Amniotic epithelial cell (primary cell): ENCODE measurements around the gene DDX21.
"Not testable (repeated sequence)": the region's sequence is repeated elsewhere in the genome, so short reads cannot be mapped to it uniquely, and the experiment has no call there.

ENCODE experiments used
- DNase-seq: peaks from one replicate; pipeline ENCODE4 v3.0.0-alpha.2; 2010; ENCODE audit warnings: low read depth

Gene DDX21

DNA sequence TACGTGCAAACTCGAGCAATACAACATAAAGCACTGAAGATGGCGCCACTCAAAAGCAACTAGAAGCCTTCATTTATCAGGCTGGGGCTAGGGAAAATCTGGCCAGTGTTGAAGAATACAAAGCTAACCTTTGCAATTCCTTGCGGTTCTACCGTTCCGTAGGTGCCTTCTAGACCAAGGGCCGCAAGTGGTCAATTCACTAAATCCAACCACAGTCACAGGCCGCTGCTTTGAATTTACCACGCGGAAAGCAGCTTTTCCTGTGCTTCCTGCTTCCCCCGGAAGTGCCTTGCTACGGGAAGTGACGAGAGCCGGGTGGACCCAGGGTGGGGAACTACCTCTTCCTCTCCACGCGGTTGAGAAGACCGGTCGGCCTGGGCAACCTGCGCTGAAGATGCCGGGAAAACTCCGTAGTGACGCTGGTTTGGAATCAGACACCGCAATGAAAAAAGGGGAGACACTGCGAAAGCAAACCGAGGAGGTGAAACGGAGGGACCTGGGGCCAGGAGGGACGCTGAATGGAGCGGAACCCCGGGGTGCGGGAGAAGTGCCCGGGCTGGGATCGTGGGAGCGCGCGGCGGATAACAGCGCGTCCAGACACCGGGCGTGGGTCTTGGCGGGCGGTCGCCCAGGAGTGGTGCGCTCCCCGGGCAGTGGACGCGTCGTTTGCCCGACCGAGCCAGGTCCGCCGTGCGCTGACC lies at the start of gene DDX21:
Gene DDX21, plus strand, starts transcription at position 339 of the 701 bp plus-strand sequence. Its CDS starts 56 bp downstream, at position 395.
- DNase-seq, result peak; percentile 95

DNA sequence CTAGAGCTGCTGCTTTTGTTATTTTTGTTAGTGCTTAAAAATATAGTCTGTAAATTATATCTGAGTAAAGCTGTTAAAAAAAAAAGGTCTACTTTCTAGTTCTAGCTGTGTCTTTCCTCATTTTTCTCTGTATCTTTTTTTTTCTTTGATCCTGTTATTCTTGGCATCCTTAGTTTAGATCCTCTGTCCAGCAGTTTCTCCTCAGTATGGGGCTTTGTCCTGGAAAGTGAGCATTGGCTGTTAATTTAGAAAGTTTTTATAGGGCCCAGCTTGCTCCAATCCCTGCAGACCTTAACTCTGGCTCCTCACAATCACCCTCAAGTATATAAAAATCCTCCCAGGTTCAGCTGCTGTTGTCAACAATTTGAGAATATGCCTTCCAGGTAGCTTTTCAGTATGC lies 31.4 kb upstream of the DDX21 start:
- DNase-seq, result no peak

DNA sequence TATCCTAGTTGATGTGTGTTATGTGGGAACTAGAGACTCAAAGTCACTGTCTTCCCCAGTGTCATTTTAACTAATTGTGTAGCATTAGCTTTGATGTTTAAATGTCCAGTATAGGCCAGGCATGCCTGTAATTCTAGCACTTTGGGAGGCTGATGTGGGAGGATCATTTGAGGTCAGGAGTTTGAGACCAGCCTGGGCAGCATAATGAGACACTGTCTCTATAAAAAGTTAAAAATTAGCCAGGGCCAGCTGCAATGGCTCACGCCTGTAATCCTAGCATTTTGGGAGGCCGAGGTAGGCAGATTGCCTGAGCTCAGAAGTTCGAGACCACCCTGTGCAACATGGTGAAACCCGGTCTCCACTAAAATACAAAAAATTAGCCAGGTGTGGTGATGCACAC lies 30.5 kb upstream of the DDX21 start:
- DNase-seq, result no peak

DNA sequence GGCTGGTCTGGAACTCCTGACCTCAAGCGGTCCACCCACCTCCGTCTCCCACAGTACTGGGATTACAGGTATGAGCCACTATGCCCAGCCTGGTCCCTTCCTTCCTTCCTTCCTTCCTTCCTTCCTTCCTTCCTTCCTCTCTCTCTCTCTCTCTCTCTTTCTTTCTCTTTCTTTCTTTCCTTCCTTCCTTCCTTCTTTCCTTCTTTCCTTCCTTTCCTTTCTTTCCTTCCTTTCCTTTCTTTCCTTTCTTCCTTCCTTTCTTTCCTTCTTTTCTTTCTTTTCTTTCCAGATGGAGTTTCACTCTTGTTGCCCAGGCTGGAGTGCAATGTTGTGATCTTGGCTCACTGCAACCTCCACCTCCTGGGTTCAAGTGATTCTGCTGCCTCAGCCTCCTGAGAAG lies 26.8 kb upstream of the DDX21 start:
- DNase-seq, result not testable (repeated sequence)

DNA sequence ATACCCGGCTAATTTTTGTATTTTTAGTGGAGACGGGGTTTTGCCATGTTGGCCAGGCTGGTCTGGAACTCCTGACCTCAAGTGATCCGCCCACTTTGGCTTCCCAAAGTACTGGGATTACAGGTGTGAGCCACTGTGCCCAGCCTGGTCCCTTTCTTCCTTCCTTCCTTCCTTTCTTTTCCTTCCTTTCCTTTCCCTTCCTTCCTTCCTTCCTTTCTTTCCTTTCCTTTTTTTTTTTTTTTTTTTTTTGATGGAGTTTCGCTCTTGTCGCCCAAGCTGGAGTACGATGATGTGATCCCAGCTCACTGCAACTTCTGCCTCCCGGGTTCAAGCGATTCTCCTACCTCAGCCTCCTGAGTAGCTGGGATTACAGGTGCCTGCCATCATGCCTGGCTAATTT lies 26.1 kb upstream of the DDX21 start:
- not testable (repeated sequence) for DNase-seq

DNA sequence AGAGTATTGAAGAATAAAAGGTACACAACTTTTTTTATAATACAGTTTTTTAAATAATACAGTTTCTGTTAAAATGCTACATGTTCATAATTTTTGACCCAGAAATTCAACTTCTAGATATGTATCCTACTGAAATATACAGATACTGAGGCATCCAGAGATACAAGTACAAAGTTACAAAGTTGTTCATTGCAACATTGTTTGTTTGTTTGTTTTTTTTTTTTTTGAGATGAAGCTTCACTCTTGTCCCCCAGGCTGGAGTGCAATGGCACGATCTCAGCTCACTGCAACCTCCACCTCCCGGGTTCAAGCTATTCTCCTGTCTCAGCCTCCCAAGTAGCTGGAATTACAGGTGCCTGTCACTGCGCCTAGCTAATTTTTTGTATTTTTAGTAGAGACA lies 23.1 kb upstream of the DDX21 start:
- DNase-seq, result not testable (repeated sequence)

DNA sequence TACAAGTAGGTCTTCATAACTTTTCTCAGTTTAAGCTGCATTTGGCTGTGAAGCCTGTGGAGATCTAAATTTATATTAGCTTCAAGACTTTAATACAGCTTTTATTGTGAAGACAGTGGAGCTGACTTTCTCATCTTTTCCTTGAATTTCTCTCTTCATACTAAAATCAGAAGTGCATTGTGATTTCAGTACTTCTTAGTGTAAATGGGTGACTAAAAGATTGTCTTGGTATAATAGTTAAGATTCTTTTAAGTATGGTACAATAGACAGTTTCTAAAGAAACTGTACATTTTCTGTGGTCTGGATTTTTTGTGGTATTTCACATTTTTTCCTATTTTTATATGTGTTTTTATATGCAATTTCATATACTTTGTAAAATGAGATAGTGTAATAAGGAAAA lies 21.0 kb upstream of the DDX21 start:
- DNase-seq, result no peak

DNA sequence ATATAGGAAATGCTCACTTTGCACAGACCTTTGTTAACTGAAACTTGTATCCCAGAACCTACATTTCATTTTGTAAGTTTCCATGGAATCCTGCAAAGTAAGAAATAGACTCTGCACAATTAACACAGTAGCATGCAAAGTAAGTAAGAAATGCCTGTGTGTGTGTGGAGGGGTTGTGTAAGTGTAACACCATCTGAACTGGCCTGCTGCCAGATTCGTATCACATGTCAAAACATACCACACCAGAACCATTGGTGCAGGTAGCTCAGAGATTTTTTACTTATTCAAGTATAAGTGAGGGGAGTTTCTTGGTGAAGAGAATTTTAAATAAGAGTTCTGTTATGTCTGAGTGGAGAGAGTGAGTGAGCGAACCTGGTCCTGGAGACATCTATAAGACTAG lies 17.9 kb upstream of the DDX21 start:
- DNase-seq, result peak; percentile 50

DNA sequence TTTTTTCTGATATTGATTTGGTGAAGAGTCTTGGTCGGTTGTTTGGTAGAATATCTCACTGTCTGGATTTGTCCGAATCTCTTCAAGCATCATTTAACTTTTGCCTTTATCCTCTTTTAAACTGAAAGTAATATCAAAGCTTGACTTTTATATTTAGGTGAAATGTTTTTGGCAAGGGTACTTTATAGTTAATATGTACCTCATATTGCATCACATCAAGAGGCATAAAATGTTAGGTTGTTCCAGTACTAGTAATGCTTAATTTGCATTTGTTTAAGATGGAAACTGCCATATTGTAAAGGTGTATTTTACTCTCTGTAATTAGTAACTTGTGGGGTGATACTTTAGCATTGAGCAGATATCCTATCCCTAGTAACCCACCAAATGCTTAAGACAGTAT lies 17.1 kb upstream of the DDX21 start:
- no peak for DNase-seq

DNA sequence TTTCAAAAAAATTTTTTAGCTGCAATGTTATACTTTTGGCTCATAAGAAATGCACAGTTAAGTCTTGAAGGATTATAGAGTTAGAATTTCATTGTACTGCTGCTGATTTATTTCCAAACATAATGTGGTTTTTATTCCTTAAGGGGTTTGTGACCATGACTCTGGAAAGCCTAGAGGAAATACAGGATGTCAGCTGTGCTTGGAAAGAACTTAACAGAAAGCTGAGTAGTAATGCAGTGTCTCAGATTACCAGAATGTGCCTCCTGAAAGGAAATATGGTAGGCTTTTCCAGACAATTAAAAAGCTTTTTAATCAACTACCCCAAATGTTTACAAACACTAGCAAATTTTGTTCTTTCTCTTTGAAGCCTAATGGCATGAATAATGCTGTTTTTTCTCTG lies 15.1 kb upstream of the DDX21 start:
- DNase-seq, result not testable (repeated sequence)

DNA sequence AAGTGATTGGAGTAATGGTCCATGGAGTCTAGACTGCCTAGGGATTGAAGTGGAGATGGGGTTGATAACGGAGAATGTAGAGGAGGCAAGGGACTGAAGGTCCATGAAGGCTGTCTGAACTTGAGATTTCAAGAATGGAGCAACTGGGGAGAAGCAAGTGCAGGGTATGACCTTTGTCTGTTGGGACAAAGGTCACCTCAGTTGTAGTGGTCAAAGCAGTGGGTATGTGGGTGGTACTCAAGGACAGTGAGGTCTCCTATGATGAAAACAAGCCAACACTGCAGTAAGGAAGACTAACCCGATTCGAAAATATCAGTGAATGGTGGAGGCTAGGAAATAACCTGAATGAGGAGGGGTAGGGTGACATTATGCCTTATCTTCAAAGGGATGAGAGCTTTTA lies 5.4 kb upstream of the DDX21 start:
- DNase-seq, result no peak

DNA sequence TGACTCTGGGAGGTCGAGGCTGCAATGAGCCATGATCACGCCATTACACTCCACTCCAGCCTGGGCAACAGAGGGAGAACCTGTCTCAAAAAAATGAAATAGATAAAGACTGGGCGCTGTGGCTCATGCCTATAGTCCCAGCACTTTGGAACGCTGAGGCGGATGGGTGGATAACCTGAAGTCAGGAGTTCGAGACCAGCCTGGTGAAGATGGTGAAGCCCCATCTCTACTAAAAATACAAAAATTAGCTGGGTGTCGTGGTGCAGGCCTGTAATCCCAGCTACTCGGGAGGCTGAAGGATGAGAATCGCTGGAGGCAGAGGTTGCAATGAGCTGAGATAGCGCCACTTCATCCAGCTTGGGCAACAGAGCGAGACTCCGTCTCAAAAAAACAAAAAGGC lies 1.1 kb upstream of the DDX21 start:
- no peak for DNase-seq

DNA sequence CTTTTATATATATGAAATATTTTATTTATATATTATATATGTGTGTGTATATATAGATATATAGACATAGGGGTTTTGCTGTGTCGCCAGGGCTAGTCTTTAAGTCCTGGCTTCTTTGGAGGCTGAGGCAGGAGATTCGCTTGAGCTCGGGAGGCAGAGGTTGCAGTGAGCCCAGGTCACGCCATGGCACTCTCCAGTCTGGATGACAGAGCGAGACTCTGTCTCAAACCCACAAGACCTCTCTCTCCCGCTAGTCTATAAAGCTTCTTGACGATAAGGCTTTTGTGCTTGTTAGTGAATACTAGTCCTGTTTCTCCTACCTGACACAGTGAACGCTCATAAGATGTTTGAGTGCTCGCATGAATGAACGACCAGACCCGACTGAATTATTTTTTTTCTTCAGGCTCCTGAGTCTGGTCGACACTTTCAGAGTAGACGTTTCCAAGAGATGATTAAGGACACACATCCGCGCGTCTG lies 577 bp upstream of the DDX21 start:
- no peak for DNase-seq

DNA sequence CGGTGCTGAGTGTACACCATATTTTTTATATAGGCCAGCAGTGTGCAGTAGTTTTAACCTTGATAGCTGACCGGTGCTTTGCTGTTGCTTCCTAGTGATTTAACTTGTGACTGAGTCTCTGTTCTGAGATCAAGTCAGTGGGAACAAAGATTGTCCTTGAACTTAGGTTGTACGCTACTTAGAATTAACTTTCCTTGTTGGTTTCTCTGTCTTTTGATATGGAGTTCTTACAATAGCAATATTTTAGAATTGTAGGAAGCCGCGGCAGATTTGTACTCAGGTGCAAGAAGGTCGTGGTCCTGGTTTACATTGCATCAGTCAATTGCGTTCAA lies 1.3 kb downstream of the DDX21 start:
- DNase-seq, result no peak

DNA sequence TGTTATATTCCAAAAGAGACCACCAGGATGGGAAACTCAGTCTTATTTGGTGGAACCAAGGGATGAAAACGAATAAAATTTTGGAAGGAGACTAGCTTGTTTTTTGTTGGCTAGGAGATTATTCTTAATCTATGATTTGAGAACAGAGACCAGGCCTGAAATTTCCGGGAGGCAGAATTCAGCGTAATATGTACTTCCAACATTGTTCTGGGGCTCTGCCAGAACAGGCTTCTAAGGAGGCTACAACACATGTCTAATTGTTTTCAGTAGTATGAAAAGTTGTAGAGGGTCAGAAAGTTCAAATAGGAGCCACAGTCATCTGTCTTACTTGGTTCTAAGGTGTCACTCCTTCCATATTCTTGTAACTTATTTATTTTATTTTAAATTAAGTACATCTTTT lies 1.7 kb downstream of the DDX21 start:
- DNase-seq, result no peak

DNA sequence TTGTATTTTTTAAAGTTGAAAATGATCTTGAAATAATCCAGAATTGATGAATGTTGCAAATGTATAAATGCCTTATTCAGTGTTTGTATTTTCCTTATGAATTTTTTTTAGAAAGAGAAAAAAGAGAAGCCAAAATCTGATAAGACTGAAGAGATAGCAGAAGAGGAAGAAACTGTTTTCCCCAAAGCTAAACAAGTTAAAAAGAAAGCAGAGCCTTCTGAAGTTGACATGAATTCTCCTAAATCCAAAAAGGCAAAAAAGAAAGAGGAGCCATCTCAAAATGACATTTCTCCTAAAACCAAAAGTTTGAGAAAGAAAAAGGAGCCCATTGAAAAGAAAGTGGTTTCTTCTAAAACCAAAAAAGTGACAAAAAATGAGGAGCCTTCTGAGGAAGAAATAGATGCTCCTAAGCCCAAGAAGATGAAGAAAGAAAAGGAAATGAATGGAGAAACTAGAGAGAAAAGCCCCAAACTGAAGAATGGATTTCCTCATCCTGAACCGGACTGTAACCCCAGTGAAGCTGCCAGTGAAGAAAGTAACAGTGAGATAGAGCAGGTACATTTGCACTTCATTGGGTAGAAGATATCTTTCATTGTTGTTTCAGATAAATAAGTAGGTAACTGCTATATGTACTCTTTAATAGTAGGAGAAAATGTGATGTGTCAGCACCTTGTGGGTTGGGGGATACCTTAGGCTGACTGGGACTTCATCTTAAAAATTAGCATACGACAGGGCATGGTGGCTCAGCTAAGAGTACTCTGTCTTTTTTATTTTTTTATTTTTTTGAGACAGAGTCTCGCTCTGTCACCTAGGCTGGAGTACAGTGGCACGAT lies 3.9 kb downstream of the DDX21 start:
- no peak for DNase-seq

DNA sequence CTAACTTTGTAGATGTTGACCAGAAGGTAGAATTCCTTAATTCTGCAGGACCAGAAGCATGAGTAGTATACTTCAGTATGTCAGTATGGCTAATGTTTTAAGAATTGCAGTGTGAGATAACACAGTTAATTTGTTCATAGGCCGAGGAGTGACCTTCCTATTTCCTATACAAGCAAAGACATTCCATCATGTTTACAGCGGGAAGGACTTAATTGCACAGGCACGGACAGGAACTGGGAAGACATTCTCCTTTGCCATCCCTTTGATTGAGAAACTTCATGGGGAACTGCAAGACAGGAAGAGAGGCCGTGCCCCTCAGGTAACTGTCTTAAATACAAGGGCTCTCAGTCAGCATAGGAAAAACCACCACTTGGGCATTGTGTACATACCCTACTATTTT lies 7.2 kb downstream of the DDX21 start:
- DNase-seq, result peak; percentile 65

DNA sequence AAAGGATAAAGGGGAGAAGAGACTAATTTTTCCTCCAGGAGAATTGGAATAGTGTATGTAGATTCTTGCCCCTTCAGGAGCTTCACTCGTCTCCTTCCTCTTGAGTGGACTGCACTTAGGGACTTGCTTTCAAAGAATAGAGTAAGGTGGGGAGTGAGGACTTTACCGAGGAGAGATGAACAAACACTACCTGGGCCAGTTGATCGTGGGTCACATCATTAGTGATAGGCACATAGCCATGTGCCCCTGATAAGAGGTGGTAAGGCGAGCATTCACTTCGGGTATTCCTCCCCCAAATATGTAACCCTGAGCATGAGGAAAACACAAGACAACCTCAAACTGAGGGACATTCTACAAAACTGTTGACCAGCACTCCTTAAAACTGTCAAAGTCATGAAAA lies 18.0 kb downstream of the DDX21 start:
- no peak for DNase-seq

DNA sequence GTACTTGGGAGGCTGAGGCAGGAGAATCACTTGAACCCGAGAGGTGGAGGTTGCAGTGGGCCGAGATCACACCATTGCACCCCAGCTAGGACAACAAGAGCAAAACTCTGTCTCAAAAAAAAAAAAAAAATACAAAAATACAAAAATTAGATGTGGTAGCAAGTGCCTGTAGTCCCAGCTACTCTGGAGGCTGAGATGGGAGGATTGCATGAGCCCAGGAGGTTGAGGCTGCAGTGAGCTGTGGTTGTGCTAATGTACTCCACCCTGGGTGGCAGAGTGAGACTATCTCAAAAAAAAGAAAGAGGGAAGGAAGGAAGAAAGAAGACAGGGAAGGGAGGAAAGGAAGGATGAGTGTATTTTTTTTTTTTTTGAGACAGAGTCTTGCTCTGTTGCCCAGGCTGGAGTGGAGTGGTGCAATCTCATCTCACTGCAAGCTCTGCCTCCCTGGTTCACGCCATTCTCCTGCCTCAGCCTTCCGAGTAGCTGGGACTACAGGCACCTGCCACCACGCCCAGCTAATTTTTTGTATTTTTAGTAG lies 20.0 kb downstream of the DDX21 start:
- DNase-seq, result not testable (repeated sequence)

DNA sequence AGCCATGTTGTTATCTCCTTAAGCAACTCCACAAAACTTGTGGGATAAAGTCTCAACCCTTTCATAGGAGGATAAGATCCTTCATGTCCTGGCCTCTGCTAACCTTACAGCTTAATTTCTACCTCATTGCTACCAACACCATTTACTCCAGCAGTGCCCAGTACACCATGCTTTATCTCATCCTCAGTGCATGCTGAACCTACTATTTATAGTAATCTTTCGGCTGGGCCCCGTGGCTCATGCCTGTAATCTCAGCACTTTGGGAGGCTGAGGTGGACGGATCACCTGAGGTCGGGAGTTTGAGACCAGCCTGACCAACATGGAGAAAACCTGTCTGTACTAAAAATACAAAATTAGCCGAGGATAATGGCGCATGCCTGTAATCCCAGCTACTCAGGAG lies 23.8 kb downstream of the DDX21 start:
- DNase-seq, result not testable (repeated sequence)

DNA sequence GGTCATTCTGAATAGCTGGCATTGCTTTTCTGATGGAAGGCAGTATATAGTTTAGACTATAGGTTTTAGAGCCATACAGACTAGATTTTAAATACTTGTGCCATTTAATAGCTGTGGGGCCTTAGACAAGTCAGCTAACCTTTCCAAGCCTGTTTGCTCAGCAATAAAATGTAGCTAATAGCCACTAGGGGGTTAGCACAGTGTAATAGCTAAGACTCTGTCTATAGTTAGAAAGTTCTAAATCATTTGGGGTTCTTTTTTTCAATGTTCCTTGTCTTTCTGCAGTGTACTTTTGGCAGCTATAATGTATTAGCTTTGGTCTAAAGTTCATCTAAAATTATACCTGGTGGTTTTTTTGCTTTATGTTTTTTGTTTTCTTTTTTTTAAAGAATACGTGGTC lies 25.1 kb downstream of the DDX21 start:
- DNase-seq, result peak; percentile 17

DNA sequence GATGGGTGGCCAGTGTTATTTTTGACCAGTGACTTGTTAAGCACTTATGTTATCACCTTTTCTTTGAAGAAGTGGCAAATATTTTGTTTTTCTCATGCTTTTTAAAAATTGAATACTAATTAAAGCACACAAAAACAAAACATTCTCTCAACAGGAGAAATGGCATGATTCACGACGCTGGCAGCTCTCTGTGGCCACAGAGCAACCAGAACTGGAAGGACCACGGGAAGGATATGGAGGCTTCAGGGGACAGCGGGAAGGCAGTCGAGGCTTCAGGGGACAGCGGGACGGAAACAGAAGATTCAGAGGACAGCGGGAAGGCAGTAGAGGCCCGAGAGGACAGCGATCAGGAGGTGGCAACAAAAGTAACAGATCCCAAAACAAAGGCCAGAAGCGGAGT lies 26.4 kb downstream of the DDX21 start:
- DNase-seq, result no peak

DNA sequence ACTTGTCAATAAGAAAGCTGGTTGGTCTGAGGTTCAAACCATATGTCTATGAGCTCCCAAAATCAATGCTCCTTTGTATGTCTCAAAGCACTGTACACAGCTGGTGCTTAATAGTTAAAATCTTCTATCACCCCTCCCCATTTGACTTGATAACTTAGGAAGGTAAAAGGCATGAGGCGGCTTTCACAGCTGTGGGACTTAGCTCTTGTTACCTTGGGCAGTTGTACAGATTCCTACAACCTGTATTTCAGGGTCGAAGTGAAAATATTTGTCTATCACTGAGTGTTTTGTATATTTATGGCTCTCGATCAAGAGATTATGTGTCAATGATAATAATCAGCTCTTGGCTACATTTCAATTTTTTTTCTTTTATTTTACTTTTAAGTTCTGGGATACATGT lies 31.6 kb downstream of the DDX21 start:
- DNase-seq, result no peak
